GM12865 (cell line): ENCODE measurements around the gene PLPPR1.

Experiments
- DNase-seq: peaks from one replicate; pipeline ENCODE4 v3.0.0; 2010; ENCODE audit warnings: low read depth
- H3K4me3 ChIP-seq: 2 replicates; pipeline ENCODE4 v1.5.1; 2011; ENCODE audit warnings: mild to moderate bottlenecking, low read depth, low read length, control low read depth
- CTCF ChIP-seq: IDR thresholded peaks from 2 replicates; pipeline ENCODE4 v1.5.1; 2011; ENCODE audit warnings: low read length, control low read depth, low read depth, inconsistent platforms; ENCODE audit not compliant: insufficient read depth; ENCODE audit errors: missing control alignments

PLPPR1 gene

DNA sequence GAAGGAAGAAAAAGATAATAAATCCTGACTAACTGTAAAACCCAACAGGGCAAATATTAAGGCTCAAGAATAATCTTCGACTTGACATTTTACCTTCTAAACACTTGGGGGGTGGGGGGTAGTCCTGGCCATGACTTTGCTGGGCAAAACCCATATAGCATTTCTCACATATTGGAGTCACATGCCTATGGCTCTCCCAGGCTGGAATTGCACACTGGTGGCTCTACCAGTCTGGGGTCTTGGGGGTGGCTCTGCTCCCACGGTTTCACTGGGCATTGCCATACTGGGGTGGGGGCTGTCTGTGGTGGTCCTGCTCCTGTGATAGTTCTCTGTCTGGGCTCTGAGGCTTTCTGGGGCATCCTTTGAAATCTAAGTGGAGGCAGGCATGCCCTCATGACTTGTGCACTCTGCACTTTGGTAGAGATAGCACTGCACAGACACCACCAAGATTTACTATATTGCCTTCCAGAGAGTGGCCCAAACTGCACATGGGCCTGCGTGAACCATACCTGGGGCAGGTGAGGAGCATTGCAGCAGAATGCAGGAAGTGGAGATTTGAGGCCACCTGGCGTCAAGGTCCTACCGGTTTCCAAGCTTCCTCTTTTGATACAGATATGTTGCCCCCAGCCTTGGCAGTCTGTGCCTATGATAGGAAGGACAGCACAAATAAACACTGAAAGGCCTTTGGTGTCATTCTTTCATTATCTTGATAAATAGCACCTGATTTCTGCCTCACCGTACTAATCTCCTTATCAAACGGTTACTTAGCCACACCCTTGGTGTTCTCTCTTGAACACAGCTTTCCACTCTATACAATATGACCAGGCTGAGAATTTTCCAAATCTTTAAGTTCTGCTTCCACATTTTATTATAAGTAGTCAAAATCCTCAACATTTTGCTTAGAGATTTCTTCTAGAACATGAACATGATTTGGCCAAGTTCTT is 326.5 kb downstream of the PLPPR1 start:
- TF ChIP-seq CTCF, result no peak
- DNase-seq, result no peak
- H3K4me3 ChIP-seq, result no peak overlapping the region

DNA sequence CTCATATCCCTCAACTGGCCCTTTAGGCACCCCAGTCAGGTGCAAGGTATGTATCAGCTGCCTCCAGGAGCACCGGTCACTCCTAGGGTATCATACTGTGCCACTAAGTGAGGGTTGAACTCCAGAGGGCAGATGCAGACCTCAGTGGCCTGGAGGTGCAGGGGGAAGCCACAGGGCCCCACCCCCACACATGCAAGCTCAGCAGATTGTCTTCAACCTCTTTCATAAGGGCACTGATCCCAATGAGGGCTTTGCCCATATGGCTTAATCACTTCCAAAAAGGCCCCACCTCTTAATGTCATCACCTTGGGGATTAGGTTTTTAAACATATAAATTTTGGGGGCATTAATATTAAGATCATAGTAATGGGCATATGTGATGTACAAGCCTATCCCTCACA is 328.1 kb downstream of the PLPPR1 start:
- no peak overlapping the region for H3K4me3 ChIP-seq
- TF ChIP-seq CTCF, result no peak
- DNase-seq, result no peak

GRCh38 chr9:101359679-101360078 is 331.2 kb downstream of the PLPPR1 start:
- no peak for TF ChIP-seq CTCF
- DNase-seq, result no peak
- no peak overlapping the region for H3K4me3 ChIP-seq

DNA sequence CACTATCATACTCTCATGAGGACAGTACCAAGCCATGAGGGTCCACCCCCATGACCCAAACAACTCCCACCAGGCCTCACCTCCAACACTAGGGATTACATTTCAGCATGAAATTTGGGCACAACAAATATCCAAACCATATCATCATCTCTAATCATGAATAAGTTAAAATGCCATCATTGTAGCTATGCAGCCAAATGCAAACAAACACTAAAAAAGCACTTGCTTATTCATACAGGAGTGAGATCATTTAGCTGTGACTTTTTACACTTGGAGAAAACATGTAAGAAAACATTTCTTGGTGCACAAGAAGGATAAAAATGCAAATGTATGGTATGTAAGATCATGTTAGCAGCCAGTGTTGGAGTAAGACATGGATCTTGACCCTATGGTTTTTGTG is 332.1 kb downstream of the PLPPR1 start:
- no peak for DNase-seq
- TF ChIP-seq CTCF, result no peak
- no peak overlapping the region for H3K4me3 ChIP-seq

DNA sequence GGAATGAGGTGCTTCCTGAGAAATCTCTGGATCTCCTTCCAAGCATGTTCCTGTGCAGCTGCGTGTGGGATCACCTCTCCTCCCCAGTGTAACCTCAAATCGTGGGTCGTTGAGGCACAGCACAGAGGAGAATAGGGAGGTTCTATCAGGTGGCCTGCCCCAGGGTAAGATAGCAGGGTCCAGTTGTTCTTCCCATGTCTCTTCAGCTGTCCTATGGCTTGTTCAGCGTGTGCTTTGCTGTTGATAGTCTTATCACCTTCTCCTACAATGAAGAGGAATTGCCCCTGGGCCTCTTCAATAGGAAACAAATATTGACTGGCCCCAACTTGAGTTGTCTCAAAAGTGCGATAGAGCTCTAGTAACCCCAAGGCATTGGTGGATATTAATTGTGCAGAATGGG is 333.9 kb downstream of the PLPPR1 start:
- no peak overlapping the region for H3K4me3 ChIP-seq
- DNase-seq, result no peak
- TF ChIP-seq CTCF, result no peak

DNA sequence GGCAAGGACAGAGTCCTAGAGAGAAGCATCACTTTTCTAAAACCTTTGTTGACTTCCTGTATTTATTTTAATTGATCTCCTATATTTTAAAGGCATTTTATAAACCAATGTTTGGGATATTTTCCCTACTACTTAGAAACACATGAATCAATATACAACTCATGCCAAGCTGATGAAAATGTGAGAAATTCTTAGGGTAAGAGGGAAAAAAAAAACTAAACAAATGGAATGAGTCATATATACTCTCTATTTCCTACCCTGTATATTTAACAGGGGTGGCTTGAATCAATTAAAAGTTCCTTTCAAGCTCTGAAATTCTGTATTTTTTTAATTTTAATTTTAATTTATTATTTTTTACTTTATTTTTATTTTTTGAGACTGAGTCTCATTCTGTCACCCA is 336.7 kb downstream of the PLPPR1 start:
- no peak overlapping the region for H3K4me3 ChIP-seq
- no peak for TF ChIP-seq CTCF
- no peak for DNase-seq
